HepG2 (cell line): ENCODE results near the gene PDZD7. TPM values are rescaled to one million over a fixed set of nuclear protein-coding genes. Genes with fewer than 3 reads are reported as not detected.

ENCODE experiments used
- ARID3A ChIP-seq: IDR thresholded peaks from 2 replicates; pipeline ENCODE4 v1.6.1; 2012; ENCODE audit warnings: low read depth, low read length, improper control_type of control experiment
- ARID4A ChIP-seq: sonication (generic); formaldehyde crosslinking; IDR thresholded peaks from 2 replicates; pipeline ENCODE4 v1.5.0; 2020; ENCODE audit warnings: mild to moderate bottlenecking, missing genetic modification reagents, borderline replicate concordance
- CCAR2 ChIP-seq: fragments of 200-400 bp; formaldehyde crosslinking; optimal IDR thresholded peaks from 2 replicates; pipeline ENCODE3; 2018; ENCODE audit warnings: low read depth, mild to moderate bottlenecking, low read length, moderate library complexity
- CCDC6 ChIP-seq: sonication (generic); formaldehyde crosslinking; IDR thresholded peaks from 2 replicates; pipeline ENCODE4 v1.8.1; 2022; ENCODE audit warnings: mild to moderate bottlenecking, missing genetic modification reagents, moderate library complexity
- GATA4 ChIP-seq: sonication (generic); IDR thresholded peaks from 2 replicates; pipeline ENCODE4 v1.6.1; 2016; ENCODE audit warnings: antibody characterized with exemption, low read depth, borderline replicate concordance
- GATAD1 ChIP-seq: IDR thresholded peaks from 2 replicates; pipeline ENCODE4 v1.6.1; 2016; ENCODE audit warnings: missing genetic modification reagents, missing compliant biosample characterization
- HES4 ChIP-seq: sonication (generic); formaldehyde crosslinking; IDR thresholded peaks from 2 replicates; pipeline ENCODE4 v1.9.0; 2021; ENCODE audit warnings: mild to moderate bottlenecking, missing genetic modification reagents, borderline replicate concordance
- HHEX ChIP-seq: IDR thresholded peaks from 2 replicates; pipeline ENCODE4 v1.6.1; 2016; ENCODE audit warnings: control low read depth
- HOXD1 ChIP-seq: sonication (generic); formaldehyde crosslinking; IDR thresholded peaks from 2 replicates; pipeline ENCODE4 v1.5.0; 2020; ENCODE audit warnings: missing genetic modification reagents
- MXD4 ChIP-seq: IDR thresholded peaks from 2 replicates; pipeline ENCODE4 v1.6.1; 2016; ENCODE audit warnings: mild to moderate bottlenecking, missing biosample characterization, missing genetic modification reagents
- NONO ChIP-seq, 2 experiments: fragments of 450-650 bp in 1 of 2; sonication (generic) in 1 of 2; formaldehyde crosslinking in 1 of 2; IDR thresholded peaks in 1 of 2; conservative IDR thresholded peaks in 1 of 2; 2 replicates each; pipeline versions ENCODE4 v1.6.1 to v1.8.0; 2017 to 2022; ENCODE audit warnings: mild to moderate bottlenecking in 1 of 2, missing genetic modification reagents in 1 of 2, moderate library complexity in 1 of 2
- PRPF4 ChIP-seq: fragments of 200-400 bp; formaldehyde crosslinking; IDR thresholded peaks from 2 replicates; pipeline ENCODE4 v1.6.1; 2016; ENCODE audit warnings: low read length, low read depth; ENCODE audit not compliant: poor library complexity, severe bottlenecking
- REXO4 ChIP-seq: sonication (generic); formaldehyde crosslinking; IDR thresholded peaks from 2 replicates; pipeline ENCODE4 v1.8.0; 2022; ENCODE audit warnings: missing genetic modification reagents, mild to moderate bottlenecking, borderline replicate concordance
- SAP130 ChIP-seq: IDR thresholded peaks from 2 replicates; pipeline ENCODE4 v1.6.1; 2016; ENCODE audit warnings: low read depth
- ZBTB21 ChIP-seq: sonication (generic); formaldehyde crosslinking; IDR thresholded peaks from 2 replicates; pipeline ENCODE4 v1.4.0; 2020; ENCODE audit warnings: missing genetic modification reagents
- ZNF205 ChIP-seq: IDR thresholded peaks from 2 replicates; pipeline ENCODE4 v1.6.1; 2018; ENCODE audit warnings: missing biosample characterization, missing genetic modification reagents
- ZSCAN22 ChIP-seq: sonication (generic); formaldehyde crosslinking; IDR thresholded peaks from 2 replicates; pipeline ENCODE4 v1.4.0; 2020; ENCODE audit warnings: mild to moderate bottlenecking, missing genetic modification reagents
- polyA plus RNA-seq, 8 experiments: library from polyadenylated mRNA; depleted of rRNA in 3 of 8; stranded (reverse) in 7 of 8; unstranded in 1 of 8; fragments of >200 nt; fragmentation: Illumina TruSeq in 4 of 8; extraction: Trizol in 4 of 8; gene quantifications; 2 replicates each; pipeline versions ENCODE4 v1.2.1 to v1.2.3, GENCODE V29; 2011 to 2016; ENCODE audit warnings: low read depth in 4 of 8, missing spikeins in 1 of 8, mixed read lengths in 1 of 8; ENCODE audit not compliant: insufficient read depth in 1 of 8
- total RNA-seq, 5 experiments: library from RNA; depleted of rRNA; stranded (reverse); fragments of >200 nt; fragmentation: Illumina TruSeq; extraction: Trizol; gene quantifications; 2 replicates each; pipeline ENCODE4 v1.2.3, GENCODE V29; 2016; ENCODE audit warnings: low read depth in 1 of 5
- TF ChIP-seq, protein P1 (sequence below): sonication (generic); formaldehyde crosslinking; IDR thresholded peaks from 2 replicates; pipeline ENCODE4 v1.8.1; 2023; ENCODE audit warnings: mild to moderate bottlenecking, missing genetic modification reagents
- TF ChIP-seq, protein P2 (sequence below): sonication (generic); formaldehyde crosslinking; IDR thresholded peaks from 2 replicates; pipeline ENCODE4 v1.4.0; 2020; ENCODE audit warnings: missing genetic modification reagents, mild to moderate bottlenecking, borderline replicate concordance

PDZD7 gene
- total and polyA plus RNA-seq, 2 of the 13 experiments (the other 11 are each of a cell fraction or from before 2014, with no cell fraction given) = 0.58 to 0.73 TPM

- TF ChIP-seq ARID3A (no peak), HOXD1 (CRISPR knock-in tag) (0 out of 2 replicates have a peak, but pooled peaks have one; percentile 40), CCDC6 (CRISPR knock-in tag) (peak; percentile 43), PRPF4 (no peak), ZBTB21 (CRISPR knock-in tag) (no peak), GATA4 (no peak), GATAD1 (CRISPR knock-in tag) (peak; percentile 88), REXO4 (CRISPR knock-in tag) (no peak), SAP130 (CRISPR knock-in tag) (peak; percentile 85), ARID4A (CRISPR knock-in tag) (peak; percentile 34; the same call in 1 of the 2 replicates), HES4 (CRISPR knock-in tag) (no peak), MXD4 (CRISPR knock-in tag) (peak; percentile 0; the same call in 1 of the 2 replicates), HHEX (no peak), ZNF205 (no peak), CCAR2 (peak; percentile 44), ZSCAN22 (no peak), NONO (IDR thresholded peaks at IDR 0.05) (no peak), NONO (CRISPR knock-in tag; conservative IDR thresholded peaks at IDR 0.05) (no peak; the same call in none of the 2 replicates)
- TF ChIP-seq, protein P1, sequence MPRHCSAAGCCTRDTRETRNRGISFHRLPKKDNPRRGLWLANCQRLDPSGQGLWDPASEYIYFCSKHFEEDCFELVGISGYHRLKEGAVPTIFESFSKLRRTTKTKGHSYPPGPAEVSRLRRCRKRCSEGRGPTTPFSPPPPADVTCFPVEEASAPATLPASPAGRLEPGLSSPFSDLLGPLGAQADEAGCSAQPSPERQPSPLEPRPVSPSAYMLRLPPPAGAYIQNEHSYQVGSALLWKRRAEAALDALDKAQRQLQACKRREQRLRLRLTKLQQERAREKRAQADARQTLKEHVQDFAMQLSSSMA (CRISPR knock-in tag) = no peak
- TF ChIP-seq, protein P2, sequence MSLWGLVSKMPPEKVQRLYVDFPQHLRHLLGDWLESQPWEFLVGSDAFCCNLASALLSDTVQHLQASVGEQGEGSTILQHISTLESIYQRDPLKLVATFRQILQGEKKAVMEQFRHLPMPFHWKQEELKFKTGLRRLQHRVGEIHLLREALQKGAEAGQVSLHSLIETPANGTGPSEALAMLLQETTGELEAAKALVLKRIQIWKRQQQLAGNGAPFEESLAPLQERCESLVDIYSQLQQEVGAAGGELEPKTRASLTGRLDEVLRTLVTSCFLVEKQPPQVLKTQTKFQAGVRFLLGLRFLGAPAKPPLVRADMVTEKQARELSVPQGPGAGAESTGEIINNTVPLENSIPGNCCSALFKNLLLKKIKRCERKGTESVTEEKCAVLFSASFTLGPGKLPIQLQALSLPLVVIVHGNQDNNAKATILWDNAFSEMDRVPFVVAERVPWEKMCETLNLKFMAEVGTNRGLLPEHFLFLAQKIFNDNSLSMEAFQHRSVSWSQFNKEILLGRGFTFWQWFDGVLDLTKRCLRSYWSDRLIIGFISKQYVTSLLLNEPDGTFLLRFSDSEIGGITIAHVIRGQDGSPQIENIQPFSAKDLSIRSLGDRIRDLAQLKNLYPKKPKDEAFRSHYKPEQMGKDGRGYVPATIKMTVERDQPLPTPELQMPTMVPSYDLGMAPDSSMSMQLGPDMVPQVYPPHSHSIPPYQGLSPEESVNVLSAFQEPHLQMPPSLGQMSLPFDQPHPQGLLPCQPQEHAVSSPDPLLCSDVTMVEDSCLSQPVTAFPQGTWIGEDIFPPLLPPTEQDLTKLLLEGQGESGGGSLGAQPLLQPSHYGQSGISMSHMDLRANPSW (CRISPR knock-in tag) = no peak
These were observed 29.4 kb upstream of the PDZD7 start (continued) for GRCh38 chr10:101060036-101060950.
